Ovary (tissue), 3 donors: ENCODE data around the gene PELO.

Source experiments
- EP300 ChIP-seq: sonication (generic); formaldehyde crosslinking; IDR thresholded peaks from one replicate; pipeline ENCODE4 v1.6.1; 2017; ENCODE audit warnings: antibody characterized with exemption
- POLR2A ChIP-seq: fragments of 450-650 bp; IDR thresholded peaks from one replicate; pipeline ENCODE4 v1.6.1; 2017; ENCODE audit warnings: antibody characterized with exemption, mild to moderate bottlenecking, moderate library complexity
- TF ChIP-seq, protein P1 (sequence below), 3 donors: fragments of 450-650 bp in 2 of 3; fragments of 200-600 bp in 1 of 3; IDR thresholded peaks; one replicate each; pipeline versions ENCODE4 v1.5.1 to v1.8.0; 2016 to 2022; ENCODE audit warnings: antibody characterized with exemption in 3 of 3, mild to moderate bottlenecking in 1 of 3
- donor health status: DM: no; HTN: no; CAD: no.

DNA sequence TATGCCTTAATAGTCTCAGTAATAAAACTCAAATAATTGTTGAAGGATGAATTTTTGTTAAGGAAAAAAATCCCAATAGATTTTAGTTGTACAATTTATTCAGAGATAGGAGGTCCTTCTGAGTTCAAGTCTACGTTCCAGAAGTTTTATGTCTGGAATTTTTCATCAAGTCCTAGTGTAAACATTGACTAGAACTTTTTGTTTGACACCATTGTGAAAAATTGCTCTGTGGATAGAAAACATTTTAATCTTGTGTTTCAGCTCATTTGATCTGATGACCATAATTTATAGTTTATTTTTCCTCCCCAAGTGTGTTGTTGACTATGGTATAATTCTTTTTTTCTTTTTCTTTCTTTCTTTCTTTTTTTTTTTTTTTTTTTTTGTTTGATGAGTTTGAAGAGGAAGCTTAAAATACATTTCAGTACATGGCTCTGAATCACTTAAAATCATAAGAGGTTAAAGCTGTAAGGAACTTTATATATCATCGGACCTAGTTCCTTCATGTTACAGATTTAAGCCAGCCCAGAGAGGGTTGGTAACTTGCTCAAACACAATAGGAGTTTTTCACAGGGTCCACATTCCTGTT lies 20.7 kb downstream of the PELO start:
- TF ChIP-seq, protein P1, sequence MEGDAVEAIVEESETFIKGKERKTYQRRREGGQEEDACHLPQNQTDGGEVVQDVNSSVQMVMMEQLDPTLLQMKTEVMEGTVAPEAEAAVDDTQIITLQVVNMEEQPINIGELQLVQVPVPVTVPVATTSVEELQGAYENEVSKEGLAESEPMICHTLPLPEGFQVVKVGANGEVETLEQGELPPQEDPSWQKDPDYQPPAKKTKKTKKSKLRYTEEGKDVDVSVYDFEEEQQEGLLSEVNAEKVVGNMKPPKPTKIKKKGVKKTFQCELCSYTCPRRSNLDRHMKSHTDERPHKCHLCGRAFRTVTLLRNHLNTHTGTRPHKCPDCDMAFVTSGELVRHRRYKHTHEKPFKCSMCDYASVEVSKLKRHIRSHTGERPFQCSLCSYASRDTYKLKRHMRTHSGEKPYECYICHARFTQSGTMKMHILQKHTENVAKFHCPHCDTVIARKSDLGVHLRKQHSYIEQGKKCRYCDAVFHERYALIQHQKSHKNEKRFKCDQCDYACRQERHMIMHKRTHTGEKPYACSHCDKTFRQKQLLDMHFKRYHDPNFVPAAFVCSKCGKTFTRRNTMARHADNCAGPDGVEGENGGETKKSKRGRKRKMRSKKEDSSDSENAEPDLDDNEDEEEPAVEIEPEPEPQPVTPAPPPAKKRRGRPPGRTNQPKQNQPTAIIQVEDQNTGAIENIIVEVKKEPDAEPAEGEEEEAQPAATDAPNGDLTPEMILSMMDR (IDR thresholded peaks at IDR 0.05), result no peak
- TF ChIP-seq POLR2A, result no peak
- no peak for TF ChIP-seq EP300
